GM13976 (cell line): ENCODE results near the gene DAP.

Experiments used
- DNase-seq: peaks from one replicate; pipeline ENCODE4 v3.0.0; 2012; ENCODE audit warnings: low spot score
- in situ Hi-C: fragments of 300-500 bp; cut with MboI; formaldehyde crosslinking; loops from one replicate; pipeline ENCODE4 v1.12.0; 2022; ENCODE audit warnings: low sequenced_read_pairs, mixed read lengths, inconsistent platforms; ENCODE audit not compliant: unreplicated experiment
- TF ChIP-seq, protein P1 (sequence below): IDR thresholded peaks from 2 replicates; pipeline ENCODE4 v1.5.1; 2012; ENCODE audit warnings: borderline replicate concordance, mild to moderate bottlenecking; ENCODE audit not compliant: insufficient read depth; ENCODE audit errors: extremely low read depth, missing control alignments, control extremely low read depth

DAP gene

DNA sequence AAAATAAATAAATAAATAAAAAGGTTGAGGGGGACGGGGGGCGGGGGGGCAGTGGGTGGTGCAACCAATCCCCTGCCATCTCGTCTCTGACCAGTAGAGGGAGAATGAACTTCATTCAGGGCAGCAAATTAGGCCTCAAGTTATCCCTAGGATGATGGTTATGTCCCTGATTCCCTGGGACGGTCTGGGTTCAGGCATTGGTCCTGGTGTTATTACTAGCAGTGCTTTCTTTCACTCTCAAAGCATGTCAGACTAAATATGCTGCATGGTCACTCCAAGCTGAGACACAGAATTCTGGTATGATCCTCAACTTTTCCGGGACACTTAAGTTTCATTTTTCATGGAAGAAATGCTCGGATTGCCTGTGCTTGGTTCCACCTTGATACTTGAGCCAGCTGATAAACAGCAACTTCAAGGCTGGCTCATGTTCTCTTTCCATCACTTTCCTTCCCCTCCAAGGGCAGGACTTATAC lies 59.4 kb downstream of the DAP start:
- in situ Hi-C loops = no loop called here
- peak; percentile 62 for DNase-seq
- TF ChIP-seq, protein P1, sequence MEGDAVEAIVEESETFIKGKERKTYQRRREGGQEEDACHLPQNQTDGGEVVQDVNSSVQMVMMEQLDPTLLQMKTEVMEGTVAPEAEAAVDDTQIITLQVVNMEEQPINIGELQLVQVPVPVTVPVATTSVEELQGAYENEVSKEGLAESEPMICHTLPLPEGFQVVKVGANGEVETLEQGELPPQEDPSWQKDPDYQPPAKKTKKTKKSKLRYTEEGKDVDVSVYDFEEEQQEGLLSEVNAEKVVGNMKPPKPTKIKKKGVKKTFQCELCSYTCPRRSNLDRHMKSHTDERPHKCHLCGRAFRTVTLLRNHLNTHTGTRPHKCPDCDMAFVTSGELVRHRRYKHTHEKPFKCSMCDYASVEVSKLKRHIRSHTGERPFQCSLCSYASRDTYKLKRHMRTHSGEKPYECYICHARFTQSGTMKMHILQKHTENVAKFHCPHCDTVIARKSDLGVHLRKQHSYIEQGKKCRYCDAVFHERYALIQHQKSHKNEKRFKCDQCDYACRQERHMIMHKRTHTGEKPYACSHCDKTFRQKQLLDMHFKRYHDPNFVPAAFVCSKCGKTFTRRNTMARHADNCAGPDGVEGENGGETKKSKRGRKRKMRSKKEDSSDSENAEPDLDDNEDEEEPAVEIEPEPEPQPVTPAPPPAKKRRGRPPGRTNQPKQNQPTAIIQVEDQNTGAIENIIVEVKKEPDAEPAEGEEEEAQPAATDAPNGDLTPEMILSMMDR = peak; percentile 54

DNA sequence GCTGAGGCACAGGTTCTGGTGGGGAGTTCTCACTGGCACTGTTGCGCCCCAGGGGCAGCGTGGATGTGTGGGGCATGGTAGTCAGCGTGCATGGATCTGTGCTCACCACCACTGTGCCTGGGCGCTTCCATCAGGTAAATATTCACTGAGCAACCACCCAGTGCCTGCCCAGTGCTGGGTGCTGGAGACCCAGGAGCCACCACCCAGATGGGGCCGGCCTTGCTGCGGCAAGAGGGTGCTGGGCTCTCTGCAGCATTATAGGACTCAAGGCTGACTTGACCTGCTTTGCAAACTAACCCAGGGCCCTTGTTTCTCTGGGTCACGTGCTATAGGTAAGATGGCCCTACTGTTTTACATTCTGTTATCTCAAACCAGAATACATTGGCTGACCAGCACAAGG lies 60.5 kb downstream of the DAP start:
- DNase-seq = no peak
- TF ChIP-seq, protein P1 = no peak
- in situ Hi-C loops = no loop called here

DNA sequence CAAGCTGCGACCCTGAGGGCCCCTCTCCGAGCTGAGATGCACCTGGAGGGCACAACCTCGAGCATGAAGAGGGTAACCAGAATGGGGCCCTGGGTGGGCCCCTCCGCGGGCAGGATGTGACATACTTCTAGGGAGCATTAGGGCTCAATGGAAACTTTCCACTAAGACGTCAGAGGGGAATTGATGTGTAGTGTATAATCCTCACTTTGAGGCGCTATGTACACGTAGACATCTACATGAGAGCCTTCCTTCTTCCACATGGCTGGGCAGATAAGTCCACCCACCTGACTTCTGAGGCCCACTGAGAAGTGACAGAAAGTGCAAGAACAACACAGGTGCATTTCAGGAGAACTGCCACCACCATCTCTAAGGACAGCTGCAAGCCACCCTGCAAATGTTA lies 61.0 kb downstream of the DAP start:
- in situ Hi-C loops = no loop called here
- TF ChIP-seq, protein P1 = no peak
- peak; percentile 74 for DNase-seq

DNA sequence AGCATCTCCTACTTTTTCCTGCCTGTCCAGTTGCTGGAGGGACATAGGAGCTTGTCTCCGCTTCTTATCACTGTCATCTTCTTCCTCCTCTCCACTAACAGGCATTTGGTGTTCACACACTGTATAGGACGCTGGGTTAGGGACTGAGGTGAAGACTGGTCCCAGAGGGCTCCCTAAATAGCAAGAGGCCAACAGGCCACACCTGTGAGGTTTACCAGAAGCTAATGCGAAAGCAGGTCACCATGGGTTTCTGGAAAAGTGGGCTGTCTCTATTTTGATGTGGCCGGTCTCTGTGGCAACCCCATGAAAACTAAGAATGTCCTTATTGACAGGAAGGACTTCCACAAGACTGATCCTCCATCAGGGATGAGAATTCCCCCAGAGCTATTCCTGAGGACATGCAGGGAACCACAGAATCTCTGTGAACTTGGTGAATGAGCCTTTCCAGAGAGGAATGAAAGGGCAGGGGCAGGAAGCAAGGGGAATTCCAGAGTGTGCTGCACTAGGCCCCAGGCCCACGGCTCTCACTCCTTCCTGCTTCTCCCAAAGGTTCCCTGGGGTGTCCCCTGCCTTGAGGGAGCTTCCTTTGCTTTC lies 61.7 kb downstream of the DAP start:
- no peak for DNase-seq
- TF ChIP-seq, protein P1 = no peak
- in situ Hi-C loops = no loop called here

DNA sequence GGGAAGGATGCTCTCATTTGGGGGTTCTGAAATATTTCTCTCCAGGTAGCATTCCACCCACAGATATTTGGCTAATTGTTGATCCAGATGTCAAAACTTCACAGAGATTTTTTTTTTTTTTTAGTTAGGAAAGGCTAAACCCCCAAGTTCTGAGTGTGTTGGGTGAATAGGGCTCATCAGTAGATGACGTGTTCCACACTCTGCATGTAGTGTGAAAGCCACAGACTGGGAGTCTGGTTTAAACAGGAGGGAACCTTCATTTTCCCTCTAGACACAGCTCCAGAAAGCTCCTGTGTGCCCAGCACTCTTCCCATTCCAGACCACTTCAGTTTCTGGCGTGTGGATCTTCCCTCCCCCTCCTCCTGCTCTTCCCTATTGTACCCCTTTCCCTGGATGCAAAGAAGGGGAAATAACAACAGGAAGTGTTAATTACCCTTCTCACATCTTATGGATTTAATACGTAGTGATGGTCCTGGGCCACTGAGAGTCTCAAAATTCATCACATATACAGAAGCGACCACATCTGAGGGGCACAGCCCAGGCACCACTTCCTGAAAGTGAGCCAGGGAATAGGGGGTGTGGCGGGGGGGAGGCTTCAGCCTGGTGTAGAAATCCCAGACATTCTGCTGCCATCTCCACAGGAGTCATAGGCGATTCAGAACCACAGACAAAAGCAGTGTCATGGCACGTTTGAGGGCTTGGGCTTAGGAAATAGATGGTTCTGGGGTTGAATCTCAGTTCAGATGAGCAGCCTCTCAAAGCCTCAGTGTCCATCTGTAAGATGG lies 65.1 kb downstream of the DAP start:
- in situ Hi-C loops = no loop called here
- DNase-seq = no peak
- TF ChIP-seq, protein P1 = no peak

DNA sequence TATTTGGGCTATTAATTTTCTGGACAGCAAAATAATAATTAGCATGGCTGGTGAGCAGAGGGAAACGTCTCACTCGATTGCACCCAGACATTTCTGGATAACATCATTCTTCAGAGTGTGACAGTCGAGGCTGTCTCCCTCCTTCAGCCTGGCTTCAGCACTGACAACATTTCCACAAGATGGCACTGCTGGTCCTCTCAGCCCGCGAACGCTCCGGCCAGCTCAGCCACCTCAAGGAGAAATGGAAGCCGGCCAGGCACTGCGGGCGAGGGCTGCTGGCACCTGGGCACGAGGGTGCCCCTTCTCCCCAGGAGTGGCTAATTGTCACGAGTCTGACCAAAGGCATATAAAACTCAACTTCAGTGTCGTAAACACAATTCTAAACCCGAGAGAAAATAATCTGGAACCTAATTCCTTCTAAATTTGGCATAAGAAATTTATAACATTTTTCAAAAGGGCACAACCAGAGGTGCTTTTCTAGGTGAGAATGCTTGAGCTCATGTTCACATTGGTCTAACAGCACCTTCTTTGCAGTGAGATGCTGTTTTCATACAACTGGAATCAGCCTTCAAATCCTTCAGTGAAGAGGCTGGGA lies 65.9 kb downstream of the DAP start:
- DNase-seq = peak; percentile 73
- in situ Hi-C loops = no loop called here

More for the DNA sequence above, 65.9 kb downstream of the DAP start:
- TF ChIP-seq, protein P1 = peak; percentile 72
